Fibroblast of pulmonary artery (primary cell): ENCODE data around the gene SSX4.
"Not testable (repeated sequence)": the region's sequence is repeated elsewhere in the genome, so short reads cannot be mapped to it uniquely, and the experiment has no call there.

Experiments used
- DNase-seq: peaks from one replicate; pipeline ENCODE4 v3.0.0-alpha.2; 2010; ENCODE audit warnings: low read depth
- H3K4me3 ChIP-seq: replicated peaks from 2 replicates; pipeline ENCODE4 v1.5.1; 2011; ENCODE audit warnings: low read depth, mild to moderate bottlenecking, control low read depth, low read length, moderate library complexity
- TF ChIP-seq, protein P1 (sequence below): IDR thresholded peaks from 2 replicates; pipeline ENCODE4 v1.5.1; 2011; ENCODE audit warnings: mild to moderate bottlenecking, control low read depth, low read length, inconsistent platforms; ENCODE audit errors: missing control alignments

SSX4 gene, protein sequence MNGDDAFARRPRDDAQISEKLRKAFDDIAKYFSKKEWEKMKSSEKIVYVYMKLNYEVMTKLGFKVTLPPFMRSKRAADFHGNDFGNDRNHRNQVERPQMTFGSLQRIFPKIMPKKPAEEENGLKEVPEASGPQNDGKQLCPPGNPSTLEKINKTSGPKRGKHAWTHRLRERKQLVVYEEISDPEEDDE

DNA sequence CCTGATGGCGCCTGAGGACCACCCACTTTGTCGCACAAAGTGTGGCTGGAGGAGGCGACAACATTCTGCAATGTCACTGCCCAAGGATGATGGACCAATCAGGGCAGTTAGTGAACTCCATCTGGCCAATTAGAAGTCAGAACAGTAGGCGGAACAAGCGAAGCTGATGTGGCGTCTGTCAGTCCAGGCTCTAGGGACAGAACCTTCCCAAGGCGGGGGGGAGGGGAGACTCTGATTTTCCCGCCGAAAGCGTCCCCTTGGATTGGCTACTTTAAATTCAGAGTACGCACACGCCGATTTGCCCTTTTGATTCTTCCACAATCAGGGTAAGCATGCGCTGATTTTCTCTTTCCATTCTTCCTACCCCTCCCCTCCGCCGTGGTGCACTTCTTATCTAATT lies at the start of gene SSX4:
TSS of gene SSX4 (plus strand) at position 301 of the 400 bp plus-strand sequence. CDS start 515 bp downstream, outside the sequence.
- not testable (repeated sequence) for DNase-seq, H3K4me3 ChIP-seq

DNA sequence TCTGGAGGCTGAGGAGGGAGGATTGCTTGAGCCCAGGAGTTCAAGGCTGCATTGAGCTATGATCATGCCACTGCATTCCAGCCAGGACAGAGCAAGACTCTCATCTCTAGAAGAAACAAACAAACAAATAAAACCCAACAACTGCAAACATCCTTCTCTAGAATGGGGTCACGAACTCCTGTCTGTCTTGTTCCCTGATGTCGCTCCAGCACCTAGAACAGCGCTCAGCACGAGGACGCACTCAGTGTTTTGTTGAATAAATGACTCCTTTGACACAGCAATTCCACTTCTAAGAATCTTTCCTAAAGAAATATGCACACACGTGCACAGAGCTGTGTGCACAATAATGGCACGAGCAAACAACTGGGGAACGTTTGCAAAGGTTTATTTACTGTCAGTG lies 37.3 kb upstream of the SSX4 start:
- DNase-seq, H3K4me3 ChIP-seq: not testable (repeated sequence)

DNA sequence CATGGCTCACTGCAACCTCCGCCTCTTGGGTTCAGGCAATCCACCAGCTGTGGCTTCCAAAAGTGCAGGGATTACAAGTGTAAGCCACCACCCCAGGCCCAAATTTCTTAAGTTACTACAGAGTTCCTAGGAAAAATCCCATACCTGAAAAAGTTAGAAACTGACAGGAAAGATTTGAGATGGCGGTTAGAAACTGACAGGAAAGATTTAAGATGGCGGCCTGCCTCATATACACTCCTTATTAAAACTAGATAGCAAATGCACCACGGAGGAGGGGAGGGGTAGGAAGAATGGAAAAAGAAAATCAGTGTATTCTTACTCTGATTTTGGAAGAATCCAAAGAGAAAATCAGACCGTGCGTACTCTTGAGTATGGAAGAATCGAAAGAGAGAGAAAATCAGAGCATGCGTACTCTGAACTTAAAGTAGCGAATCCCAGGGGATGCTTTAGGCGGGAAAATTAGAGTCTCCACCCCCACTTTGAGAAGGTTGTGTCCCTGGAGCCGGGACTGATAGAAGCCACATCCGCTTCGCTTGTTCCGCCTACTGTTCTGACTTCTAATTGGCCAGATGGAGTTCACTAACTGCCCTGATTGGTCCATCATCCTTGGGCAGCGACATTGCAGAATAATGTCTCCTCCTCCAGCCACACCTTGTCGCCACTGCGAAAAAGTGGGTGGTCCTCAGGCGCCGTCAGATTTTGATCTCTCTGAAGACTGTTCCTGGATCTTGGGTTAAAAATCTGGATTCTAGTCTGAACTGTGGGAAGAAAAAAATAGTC lies 26.8 kb upstream of the SSX4 start, which contains the start of gene SSX3:
TSS of gene SSX3 (minus strand) at position 389 of the 780 bp plus-strand sequence. CDS start 1,454 bp downstream, outside the sequence.
- not testable (repeated sequence) for H3K4me3 ChIP-seq, DNase-seq

DNA sequence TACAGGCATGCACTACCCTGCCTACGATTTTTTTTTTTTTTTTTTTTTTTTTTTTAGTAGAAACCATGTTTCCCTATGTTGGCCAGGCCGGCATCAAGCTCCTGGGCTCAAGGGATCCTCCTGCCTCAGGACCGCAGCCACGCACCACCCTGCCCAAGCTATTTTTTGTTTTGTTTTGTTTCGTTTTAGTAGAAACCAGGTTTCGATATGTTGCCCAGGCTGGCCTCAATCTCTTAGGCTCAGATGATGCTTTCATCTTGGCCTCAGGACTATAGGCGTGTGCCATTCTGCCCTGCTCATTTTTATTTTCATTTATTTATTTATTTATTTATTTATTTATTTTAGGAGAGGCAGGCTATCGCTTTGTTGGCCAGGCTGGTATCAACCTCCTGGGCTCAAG lies 25.7 kb upstream of the SSX4 start:
- no peak overlapping the region for H3K4me3 ChIP-seq
- DNase-seq, result no peak
- TF ChIP-seq, protein P1, sequence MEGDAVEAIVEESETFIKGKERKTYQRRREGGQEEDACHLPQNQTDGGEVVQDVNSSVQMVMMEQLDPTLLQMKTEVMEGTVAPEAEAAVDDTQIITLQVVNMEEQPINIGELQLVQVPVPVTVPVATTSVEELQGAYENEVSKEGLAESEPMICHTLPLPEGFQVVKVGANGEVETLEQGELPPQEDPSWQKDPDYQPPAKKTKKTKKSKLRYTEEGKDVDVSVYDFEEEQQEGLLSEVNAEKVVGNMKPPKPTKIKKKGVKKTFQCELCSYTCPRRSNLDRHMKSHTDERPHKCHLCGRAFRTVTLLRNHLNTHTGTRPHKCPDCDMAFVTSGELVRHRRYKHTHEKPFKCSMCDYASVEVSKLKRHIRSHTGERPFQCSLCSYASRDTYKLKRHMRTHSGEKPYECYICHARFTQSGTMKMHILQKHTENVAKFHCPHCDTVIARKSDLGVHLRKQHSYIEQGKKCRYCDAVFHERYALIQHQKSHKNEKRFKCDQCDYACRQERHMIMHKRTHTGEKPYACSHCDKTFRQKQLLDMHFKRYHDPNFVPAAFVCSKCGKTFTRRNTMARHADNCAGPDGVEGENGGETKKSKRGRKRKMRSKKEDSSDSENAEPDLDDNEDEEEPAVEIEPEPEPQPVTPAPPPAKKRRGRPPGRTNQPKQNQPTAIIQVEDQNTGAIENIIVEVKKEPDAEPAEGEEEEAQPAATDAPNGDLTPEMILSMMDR, result no peak

DNA sequence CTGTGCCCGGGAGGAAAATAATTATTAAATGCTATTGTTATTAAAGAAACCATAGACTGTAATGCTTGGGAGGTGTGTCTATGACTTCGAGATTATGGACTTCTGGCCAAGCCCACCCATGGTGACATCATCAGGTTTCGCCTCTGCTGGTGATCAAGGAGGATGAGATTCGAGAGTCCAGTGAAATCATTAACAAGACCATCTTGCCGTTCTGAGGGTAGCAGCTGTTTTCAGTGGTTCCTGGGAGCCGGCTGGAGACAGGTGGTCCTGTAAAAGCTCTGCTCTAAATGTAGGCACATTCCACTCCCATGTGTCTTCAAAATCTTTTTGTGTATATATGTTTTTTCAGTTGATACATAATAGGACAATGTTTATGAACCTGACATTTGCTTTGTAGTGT lies 24.1 kb upstream of the SSX4 start:
- DNase-seq, result not testable (repeated sequence)

DNA sequence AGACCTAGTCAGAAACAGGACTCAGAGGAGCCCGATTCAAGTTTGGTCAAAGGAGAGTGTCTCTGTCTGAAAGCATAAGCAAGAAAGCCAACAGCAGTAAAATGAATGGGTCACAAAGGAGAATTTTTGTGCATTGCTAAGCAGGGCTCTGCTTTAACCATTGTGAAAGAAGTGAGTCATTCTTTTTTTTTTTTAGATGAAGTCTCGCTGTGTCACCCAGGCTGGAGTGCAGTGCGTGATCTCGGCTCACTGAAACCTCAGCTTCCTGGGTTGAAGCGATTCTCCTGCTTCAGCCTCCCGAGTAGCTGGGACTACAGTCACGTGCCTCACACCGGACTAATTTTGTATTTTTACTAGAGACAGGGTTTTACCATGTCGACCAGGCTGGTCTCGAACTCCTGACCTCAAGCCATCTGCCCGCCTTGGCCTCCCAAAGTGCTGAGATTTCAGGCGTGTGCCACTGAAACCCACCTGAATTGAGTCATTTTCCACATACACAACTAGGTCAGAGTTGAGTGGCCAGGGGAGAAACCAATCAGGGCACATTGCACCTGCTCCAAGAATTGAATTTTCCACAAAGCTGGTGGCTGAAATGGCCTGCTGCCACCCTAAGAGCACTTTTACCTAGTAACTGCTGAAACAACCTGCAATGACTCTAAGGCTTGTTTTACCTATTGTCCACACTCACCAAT lies 15.5 kb upstream of the SSX4 start:
- not testable (repeated sequence) for H3K4me3 ChIP-seq, DNase-seq

More for the DNA sequence above, 24.1 kb upstream of the SSX4 start:
- H3K4me3 ChIP-seq, result not testable (repeated sequence)

DNA sequence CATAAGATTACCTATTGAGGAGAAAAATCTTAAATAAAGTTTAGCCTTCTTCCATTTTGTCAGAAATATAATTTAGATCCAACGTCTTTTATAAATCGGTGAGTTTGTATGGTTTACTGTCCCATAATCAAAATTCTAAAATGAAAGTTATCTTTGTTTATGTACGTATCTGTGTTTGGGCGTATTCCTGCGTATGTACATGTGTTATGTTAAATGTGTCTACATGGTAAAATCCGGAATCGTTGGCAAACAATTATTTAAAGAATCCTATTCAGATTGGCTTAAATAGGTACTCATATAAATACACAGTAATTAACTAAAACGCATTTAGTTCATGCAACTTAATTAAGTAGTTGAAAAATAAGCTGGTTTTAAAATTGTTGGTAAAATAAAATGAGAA lies 12.9 kb upstream of the SSX4 start:
- H3K4me3 ChIP-seq, result not testable (repeated sequence)

DNA sequence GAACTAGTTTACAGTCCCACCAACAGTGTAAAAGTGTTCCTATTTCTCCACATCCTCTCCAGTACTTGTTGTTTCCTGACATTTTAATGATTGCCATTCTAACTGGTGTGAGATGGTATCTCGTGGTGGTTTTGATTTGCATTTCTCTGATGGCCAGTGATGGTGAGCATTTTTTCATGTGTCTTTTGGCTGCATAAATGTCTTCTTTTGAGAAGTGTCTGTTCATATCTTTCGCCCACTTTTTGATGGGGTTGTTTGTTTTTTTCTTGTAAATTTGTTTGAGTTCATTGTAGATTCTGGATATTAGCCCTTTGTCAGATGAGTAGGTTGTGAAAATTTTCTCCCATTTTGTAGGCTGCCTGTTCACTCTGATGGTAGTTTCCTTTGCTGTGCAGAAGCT lies 13.6 kb downstream of the SSX4 start:
- not testable (repeated sequence) for DNase-seq, H3K4me3 ChIP-seq

More for the DNA sequence above, 12.9 kb upstream of the SSX4 start:
- DNase-seq, result not testable (repeated sequence)

DNA sequence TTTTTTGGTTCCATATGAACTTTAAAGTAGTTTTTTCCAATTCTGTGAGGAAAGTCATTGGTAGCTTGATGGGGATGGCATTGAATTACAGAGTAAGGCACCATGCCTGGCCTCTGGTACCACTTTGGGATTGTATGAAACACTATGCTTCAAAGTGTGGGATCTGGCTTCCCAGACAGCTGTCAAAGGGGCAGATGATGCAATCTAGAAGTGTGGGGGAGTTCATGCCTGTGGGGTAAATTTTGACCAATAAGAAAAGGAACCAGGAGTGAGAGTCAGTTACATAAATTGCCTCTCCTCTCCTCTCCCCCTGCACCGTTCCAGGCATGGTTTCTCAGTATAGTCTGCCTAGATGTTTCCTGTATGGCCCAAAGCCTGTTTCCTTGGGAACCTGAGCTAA lies 14.5 kb downstream of the SSX4 start:
- DNase-seq, H3K4me3 ChIP-seq: not testable (repeated sequence)

DNA sequence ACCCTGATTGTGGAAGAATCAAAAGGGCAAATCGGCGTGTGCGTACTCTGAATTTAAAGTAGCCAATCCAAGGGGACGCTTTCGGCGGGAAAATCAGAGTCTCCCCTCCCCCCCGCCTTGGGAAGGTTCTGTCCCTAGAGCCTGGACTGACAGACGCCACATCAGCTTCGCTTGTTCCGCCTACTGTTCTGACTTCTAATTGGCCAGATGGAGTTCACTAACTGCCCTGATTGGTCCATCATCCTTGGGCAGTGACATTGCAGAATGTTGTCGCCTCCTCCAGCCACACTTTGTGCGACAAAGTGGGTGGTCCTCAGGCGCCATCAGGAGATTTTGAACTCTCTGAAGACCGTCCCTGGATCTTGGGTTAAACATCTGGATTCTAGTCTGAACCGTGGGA lies 28.5 kb downstream of the SSX4 start, which contains the start of gene SSX4B:
TSS of gene SSX4B (minus strand) at position 101 of the 400 bp plus-strand sequence. CDS start 588 bp downstream, outside the sequence.
- not testable (repeated sequence) for H3K4me3 ChIP-seq, DNase-seq

DNA sequence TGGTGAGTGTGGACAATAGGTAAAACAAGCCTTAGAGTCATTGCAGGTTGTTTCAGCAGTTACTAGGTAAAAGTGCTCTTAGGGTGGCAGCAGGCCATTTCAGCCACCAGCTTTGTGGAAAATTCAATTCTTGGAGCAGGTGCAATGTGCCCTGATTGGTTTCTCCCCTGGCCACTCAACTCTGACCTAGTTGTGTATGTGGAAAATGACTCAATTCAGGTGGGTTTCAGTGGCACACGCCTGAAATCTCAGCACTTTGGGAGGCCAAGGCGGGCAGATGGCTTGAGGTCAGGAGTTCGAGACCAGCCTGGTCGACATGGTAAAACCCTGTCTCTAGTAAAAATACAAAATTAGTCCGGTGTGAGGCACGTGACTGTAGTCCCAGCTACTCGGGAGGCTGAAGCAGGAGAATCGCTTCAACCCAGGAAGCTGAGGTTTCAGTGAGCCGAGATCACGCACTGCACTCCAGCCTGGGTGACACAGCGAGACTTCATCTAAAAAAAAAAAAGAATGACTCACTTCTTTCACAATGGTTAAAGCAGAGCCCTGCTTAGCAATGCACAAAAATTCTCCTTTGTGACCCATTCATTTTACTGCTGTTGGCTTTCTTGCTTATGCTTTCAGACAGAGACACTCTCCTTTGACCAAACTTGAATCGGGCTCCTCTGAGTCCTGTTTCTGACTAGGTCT lies 43.8 kb downstream of the SSX4 start:
- not testable (repeated sequence) for DNase-seq, H3K4me3 ChIP-seq

DNA sequence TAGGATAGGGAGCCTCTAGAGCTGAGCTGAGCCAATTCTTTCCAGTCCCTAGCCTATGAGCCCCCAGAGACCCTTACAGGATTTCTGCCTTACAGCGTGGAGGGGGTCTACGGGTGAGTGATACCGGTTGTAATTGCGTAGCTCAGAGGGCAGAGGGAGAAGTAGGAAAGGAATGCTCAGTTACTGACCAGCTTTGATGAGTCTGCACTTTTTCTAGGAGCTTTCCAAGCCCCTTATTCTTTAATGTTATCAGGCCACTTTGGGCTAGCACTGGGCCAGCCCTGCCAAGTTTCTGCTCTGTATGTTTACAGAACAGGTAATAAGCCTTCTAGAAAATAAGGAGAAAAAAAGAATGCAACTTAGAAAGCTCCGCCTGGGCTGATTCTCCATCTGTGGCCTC lies 46.3 kb downstream of the SSX4 start:
- DNase-seq, result not testable (repeated sequence)

DNA sequence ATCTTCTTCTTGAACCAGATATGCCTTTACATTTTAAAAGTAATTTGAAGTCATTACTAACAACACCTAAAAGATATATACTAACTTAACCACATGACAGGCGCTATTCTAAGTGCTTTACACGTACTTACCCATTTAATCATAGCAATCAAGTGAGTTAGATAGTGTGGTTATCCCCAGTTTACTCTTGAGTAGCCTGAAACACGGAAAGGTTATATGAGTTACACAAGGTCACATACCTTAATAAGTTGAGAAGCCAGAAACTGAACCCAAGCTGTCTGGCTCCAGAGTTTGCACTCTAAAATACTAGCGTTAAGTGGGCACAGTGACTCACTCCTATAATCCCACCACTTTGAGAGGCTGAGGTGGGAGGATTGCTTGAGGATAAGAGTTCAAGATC lies 46.8 kb downstream of the SSX4 start:
- not testable (repeated sequence) for DNase-seq

More for the DNA sequence above, 46.3 kb downstream of the SSX4 start:
- not testable (repeated sequence) for H3K4me3 ChIP-seq

DNA sequence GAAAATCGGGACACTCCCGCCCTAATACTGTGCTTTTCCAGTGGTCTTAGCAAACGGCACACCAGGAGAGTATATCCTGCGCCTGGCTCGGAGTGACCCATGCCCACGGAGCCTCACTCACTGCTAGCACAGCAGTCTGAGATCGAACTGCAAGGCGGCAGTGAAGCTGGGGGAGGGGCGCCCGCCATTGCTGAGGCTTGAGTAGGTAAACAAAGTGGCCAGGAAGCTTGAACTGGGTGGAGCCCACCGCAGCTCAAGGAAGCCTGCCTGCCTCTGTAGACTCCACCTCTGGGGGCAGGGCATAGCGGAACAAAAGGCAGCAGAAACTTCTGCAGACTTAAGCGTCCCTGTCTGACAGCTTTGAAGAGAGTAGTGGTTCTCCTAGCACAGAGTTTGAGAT lies 50.4 kb downstream of the SSX4 start:
- not testable (repeated sequence) for DNase-seq

More for the DNA sequence above, 46.8 kb downstream of the SSX4 start:
- not testable (repeated sequence) for H3K4me3 ChIP-seq

More for the DNA sequence above, 50.4 kb downstream of the SSX4 start:
- not testable (repeated sequence) for H3K4me3 ChIP-seq
